Neural cell (in vitro differentiated cells): ENCODE results near the gene SETBP1.

ENCODE experiments used
- EZH2 ChIP-seq: fragments of 200-600, 300-800 bp; shearing (Covaris generic), sonication (generic); IDR thresholded peaks from 2 replicates; pipeline ENCODE4 v1.6.1; 2014; ENCODE audit warnings: antibody characterized with exemption, low read length, borderline replicate concordance, mild to moderate bottlenecking; ENCODE audit not compliant: insufficient read depth, poor library complexity, severe bottlenecking
- POLR2AphosphoS5 ChIP-seq: IDR thresholded peaks from 2 replicates; pipeline ENCODE4 v1.6.1; 2012
- TAF1 ChIP-seq: IDR thresholded peaks from 2 replicates; pipeline ENCODE4 v1.6.1; 2012; ENCODE audit warnings: low read depth
- TF ChIP-seq, protein P1 (sequence below): fragments of 450-650 bp; IDR thresholded peaks from 2 replicates; pipeline ENCODE4 v1.5.1; 2014; ENCODE audit warnings: antibody characterized with exemption, mild to moderate bottlenecking, moderate library complexity; ENCODE audit not compliant: poor library complexity, severe bottlenecking

DNA sequence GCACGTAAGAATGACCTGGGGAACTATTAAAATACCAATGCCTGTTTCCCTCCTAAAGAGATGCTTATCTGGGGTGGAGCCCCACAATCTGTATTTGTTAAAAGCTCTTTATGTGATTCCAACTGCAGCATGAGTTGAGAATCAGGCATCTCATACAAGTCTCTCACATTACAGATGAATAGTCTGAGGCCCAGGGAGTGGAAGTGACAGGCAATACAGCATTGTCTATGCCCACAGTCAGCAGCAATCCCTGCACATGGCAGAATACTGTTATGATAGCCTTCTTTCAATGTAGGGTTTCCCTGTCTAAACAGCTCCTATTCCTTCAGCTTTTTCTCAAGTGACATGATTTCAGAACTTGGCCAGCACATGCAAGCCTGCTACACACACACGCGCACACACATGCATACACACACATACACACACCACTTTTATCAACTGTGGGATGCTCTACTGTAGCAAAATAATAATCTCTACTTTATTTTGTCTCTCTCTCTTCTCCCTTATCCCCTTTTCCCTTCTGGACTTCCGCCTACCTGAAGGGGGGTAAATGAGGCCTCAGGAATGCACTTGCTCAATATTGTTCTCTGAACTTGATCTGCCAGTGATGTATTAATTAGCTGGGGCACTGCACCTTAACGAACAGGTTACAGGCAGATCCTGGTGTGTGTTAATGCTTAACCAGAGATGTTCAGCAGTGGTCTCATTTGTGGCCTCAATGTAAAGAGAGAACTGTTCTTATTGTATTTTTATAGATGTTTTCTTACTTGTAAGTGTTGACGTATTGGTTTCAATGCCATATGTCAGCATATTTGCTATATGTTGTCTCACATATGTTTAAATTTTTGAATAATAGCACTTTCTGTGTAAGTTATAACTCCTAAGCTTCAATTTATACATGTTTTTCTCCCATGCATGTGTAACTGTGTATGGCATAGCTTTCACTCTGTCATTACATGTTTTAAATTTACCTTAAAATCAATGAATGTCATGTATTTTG lies 116.0 kb downstream of the SETBP1 start:
- TF ChIP-seq, protein P1, sequence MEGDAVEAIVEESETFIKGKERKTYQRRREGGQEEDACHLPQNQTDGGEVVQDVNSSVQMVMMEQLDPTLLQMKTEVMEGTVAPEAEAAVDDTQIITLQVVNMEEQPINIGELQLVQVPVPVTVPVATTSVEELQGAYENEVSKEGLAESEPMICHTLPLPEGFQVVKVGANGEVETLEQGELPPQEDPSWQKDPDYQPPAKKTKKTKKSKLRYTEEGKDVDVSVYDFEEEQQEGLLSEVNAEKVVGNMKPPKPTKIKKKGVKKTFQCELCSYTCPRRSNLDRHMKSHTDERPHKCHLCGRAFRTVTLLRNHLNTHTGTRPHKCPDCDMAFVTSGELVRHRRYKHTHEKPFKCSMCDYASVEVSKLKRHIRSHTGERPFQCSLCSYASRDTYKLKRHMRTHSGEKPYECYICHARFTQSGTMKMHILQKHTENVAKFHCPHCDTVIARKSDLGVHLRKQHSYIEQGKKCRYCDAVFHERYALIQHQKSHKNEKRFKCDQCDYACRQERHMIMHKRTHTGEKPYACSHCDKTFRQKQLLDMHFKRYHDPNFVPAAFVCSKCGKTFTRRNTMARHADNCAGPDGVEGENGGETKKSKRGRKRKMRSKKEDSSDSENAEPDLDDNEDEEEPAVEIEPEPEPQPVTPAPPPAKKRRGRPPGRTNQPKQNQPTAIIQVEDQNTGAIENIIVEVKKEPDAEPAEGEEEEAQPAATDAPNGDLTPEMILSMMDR = no peak
- TF ChIP-seq EZH2 = no peak
- TF ChIP-seq TAF1 = no peak
- peak; percentile 73 for TF ChIP-seq POLR2AphosphoS5
